Measurements from ENCODE around the gene COL13A1. TPM values are rescaled to one million over a fixed set of nuclear protein-coding genes. Genes with fewer than 3 reads are reported as not detected.

The COL13A1 gene
- total RNA-seq, 4 donors from 2014 or later, result 0.19 to 6.9 (median 2.4) TPM

DNA sequence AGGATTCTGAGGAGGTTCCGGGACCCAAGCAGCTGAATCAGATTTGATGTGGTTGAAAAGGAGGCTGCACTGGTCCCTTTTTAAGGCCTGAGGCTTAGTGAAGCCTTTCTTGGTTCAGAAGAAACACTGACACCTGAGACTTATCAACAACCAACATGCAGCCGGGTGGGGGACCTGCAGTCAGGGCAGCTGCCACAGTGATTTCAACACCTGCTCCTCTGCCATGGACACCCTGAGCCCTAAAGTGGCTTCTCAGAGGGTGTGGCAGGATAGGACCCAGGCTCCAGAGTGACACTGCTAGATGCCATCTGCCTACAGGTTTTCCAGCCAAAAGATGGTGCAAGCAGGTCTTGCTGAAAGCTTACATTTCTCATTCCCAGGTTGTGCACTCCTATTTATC is 99.3 kb downstream of the COL13A1 start:
- Histone ChIP-seq H3K27ac (peak overlapping the region; percentile 78 to 88 (median 84)), H3K27me3 (no peaks in the 10 kb centered on the region), H3K36me3 (no peaks in the 10 kb centered on the region), H3K4me3 (no peak overlapping the region), H3K9me3 (no peaks in the 10 kb centered on the region), H3K4me1 (peaks cover 29% of the 10 kb centered on the region in 2 donors)
- intact Hi-C loops (cut with DNase I; ENCODE audit: low total_unique reads), result loop anchor here (2.0 to 10.0 kb wide), 4 partner anchors 18 to 234 kb away; partner anchors contain the start of gene AIFM2
- DNase-seq, result peak; percentile 87 to 93
- TF ChIP-seq POLR2A (IDR thresholded peaks at IDR 0.05), result no peak
- ATAC-seq, result peak; percentile 79 to 88
- in situ Hi-C loops (cut with MboI; ENCODE audit: low sequenced_read_pairs in 4 of 4), result loop anchor here in 1 of 4 donors (25.0 kb wide), 1 partner anchor 264 kb away; the partner anchor contains the start of gene FAM241B

DNA sequence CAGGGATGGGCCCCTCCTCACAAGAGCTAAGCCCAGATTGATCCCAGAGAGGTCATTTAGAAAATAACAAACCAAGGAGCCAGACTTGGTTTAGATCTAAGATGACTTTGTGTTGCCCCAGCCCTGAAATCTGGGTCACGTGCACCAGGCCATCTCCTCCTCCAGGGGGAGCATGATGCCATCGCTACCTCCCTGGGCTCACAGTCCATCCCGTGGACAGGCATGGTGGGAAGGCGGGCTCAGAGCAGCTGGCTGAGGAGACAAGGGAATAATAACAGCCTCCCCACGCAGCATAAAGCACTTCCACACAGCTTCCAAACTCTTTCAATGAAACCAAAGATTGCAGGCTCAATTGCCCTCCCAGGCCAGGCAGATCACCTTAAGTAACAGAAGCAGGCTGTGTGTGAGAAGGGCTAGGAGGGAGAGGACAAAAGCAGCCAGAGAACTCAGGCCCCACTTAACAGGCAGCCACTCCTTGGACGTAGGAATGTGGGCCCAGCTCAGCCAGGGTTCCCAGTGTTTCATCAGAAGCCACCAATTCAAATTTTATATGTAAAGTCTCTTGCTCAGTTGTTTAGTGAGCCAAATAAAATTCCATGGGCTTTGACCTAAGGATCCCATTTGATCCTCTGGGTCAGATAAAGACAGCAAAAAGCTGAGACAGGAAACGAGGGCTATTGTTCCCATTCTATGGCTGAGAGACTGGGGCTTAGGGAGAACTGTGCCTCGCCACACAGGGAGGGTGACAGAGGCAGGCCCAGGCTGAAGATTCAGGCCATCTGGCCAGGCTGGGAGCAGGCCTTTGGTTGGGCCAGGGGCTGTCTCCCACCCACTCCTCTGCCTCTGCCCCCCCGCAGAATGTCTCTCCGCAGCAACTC is 100.2 kb downstream of the COL13A1 start:
- Histone ChIP-seq H3K27ac (peak overlapping the region; percentile 78 to 88 (median 84)), H3K4me3 (no peak overlapping the region), H3K4me1 (peaks cover 29% of the 10 kb centered on the region in 2 donors), H3K36me3 (no peaks in the 10 kb centered on the region), H3K9me3 (no peaks in the 10 kb centered on the region), H3K27me3 (no peaks in the 10 kb centered on the region)
- no peak for TF ChIP-seq POLR2A (IDR thresholded peaks at IDR 0.05)
- TF ChIP-seq, protein P1, sequence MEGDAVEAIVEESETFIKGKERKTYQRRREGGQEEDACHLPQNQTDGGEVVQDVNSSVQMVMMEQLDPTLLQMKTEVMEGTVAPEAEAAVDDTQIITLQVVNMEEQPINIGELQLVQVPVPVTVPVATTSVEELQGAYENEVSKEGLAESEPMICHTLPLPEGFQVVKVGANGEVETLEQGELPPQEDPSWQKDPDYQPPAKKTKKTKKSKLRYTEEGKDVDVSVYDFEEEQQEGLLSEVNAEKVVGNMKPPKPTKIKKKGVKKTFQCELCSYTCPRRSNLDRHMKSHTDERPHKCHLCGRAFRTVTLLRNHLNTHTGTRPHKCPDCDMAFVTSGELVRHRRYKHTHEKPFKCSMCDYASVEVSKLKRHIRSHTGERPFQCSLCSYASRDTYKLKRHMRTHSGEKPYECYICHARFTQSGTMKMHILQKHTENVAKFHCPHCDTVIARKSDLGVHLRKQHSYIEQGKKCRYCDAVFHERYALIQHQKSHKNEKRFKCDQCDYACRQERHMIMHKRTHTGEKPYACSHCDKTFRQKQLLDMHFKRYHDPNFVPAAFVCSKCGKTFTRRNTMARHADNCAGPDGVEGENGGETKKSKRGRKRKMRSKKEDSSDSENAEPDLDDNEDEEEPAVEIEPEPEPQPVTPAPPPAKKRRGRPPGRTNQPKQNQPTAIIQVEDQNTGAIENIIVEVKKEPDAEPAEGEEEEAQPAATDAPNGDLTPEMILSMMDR (IDR thresholded peaks at IDR 0.05 in 4 of 5, conservative IDR thresholded peaks at IDR 0.05 in 1 of 5), result peak; percentile 19 to 70 (median 44)
- in situ Hi-C loops (cut with MboI; ENCODE audit: low sequenced_read_pairs in 4 of 4), result loop anchor here in 1 of 4 donors (25.0 kb wide), 1 partner anchor 265 kb away; the partner anchor contains the start of gene FAM241B
- peak; percentile 31 to 36 for ATAC-seq
- peak; percentile 46 to 66 for DNase-seq
- intact Hi-C loops (cut with DNase I; ENCODE audit: low total_unique reads), result loop anchor here (2.0 to 10.0 kb wide), 4 partner anchors 19 to 233 kb away; partner anchors contain the start of gene AIFM2

DNA sequence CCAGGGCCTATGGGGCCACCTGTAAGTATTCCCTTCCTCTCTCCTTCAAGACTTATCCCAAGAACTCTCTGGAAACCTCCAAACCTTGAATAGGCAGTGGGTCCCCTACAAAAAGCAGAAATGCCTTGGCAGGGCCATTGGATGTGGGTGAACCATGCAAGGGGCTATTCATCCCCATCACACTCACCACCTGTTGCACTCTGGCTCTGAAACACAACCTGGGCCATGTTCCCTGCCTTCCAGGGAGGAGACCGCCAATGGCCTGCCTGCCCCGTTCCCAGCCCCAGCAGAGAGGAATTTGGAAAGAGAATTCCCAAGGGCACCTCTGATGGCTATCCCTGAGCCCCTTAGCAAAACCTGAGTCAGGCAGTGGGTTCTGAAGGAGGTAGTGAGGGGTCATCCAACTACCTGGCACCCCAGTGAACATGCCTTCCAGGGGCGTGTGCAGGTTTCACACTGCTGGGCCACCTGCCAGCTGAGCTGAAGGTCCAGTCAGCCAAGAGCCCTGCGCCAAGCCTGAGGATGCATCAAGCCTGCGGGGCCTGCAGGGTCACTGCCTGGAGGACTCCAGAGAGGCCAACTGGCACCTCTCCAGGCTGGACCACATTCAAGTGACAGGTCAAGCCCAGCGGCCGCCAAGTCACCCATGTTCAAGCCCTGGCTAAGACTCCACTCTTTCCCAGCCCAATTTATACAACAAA is 101.3 kb downstream of the COL13A1 start:
- intact Hi-C loops (cut with DNase I; ENCODE audit: low total_unique reads) (loop anchor here (5.0 to 10.0 kb wide), 2 partner anchors 181 to 232 kb away; partner anchors contain the start of gene AIFM2), in situ Hi-C loops (cut with MboI; ENCODE audit: low sequenced_read_pairs in 4 of 4) (loop anchor here in 1 of 4 donors (25.0 kb wide), 1 partner anchor 266 kb away; the partner anchor contains the start of gene FAM241B)
- peaks cover 29% of the 10 kb centered on the region in 2 donors for H3K4me1 ChIP-seq
- peak; percentile 16 to 53 for DNase-seq
- no peak overlapping the region for H3K4me3 ChIP-seq
- H3K36me3 ChIP-seq, result no peaks in the 10 kb centered on the region
- TF ChIP-seq, protein P1 (IDR thresholded peaks at IDR 0.05 in 4 of 5, conservative IDR thresholded peaks at IDR 0.05 in 1 of 5), result no peak
- no peak for TF ChIP-seq POLR2A (IDR thresholded peaks at IDR 0.05)
- no peaks in the 10 kb centered on the region for H3K9me3 ChIP-seq
- H3K27ac ChIP-seq, result no peak overlapping the region
- no peaks in the 10 kb centered on the region for H3K27me3 ChIP-seq
- no peak for ATAC-seq

DNA sequence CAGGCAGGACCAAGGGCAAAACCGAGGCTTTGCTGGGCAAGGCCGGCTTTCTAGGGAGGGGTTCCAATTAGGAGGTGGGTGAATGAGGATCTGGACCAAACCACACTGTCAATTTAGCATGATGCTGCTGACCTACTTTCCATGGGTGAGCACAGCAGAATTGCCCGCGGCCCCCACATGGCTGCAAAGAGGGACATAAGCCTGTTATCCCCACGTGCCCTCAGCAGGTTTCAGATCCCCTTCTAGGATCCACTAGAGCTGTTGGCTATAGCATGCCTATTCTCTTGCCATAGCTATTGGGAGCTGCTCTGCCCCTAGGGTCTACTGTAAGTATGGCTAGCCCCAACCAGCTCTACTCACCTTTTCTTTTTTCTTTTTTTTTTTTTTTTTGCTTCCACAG is 102.8 kb downstream of the COL13A1 start:
- peaks cover 29% of the 10 kb centered on the region in 2 donors for H3K4me1 ChIP-seq
- H3K9me3 ChIP-seq, result no peaks in the 10 kb centered on the region
- intact Hi-C loops (cut with DNase I; ENCODE audit: low total_unique reads) (loop anchor here (5.0 to 10.0 kb wide), 2 partner anchors 182 to 230 kb away; partner anchors contain the start of gene AIFM2), in situ Hi-C loops (cut with MboI; ENCODE audit: low sequenced_read_pairs in 4 of 4) (loop anchor here in 1 of 4 donors (25.0 kb wide), 1 partner anchor 267 kb away; the partner anchor contains the start of gene FAM241B)
- no peaks in the 10 kb centered on the region for H3K27me3 ChIP-seq
- H3K4me3 ChIP-seq, result no peak overlapping the region
- no peak for TF ChIP-seq POLR2A (IDR thresholded peaks at IDR 0.05)
- TF ChIP-seq, protein P1 (IDR thresholded peaks at IDR 0.05 in 4 of 5, conservative IDR thresholded peaks at IDR 0.05 in 1 of 5), result no peak
- H3K36me3 ChIP-seq, result no peaks in the 10 kb centered on the region
- ATAC-seq (no peak), DNase-seq (no peak)
- no peak overlapping the region for H3K27ac ChIP-seq
